K562 (cell line): ENCODE measurements around the gene LRRC4C. TPM values are rescaled to one million over a fixed set of nuclear protein-coding genes. Genes with fewer than 3 reads are reported as not detected.

ENCODE experiments used
- ATAC-seq: fragments of 200-7000 bp; cut with Tn5 transposase; 3 replicates; pipeline ENCODE4 v1.9.1; 2020; ENCODE audit warnings: moderate library complexity
- BruUV-seq: library from RNA; stranded (reverse); fragments of 400-500 nt; replicated peaks from 2 replicates; lab custom pipeline; 2021; lab: Mats Ljungman, UMichigan
- CTCF ChIA-PET: fragments of 300-600 bp; formaldehyde crosslinking; extraction: SDS; loops from one replicate; lab custom pipeline; 2021; ENCODE audit warnings: low intra/inter-chr PET ratio; lab: Yijun Ruan, JAX
- POLR2A ChIA-PET: fragments of 300-600, 350-650 bp; sonication (Branson Sonifier 250); formaldehyde crosslinking; extraction: SDS; loops from one replicate; lab custom pipeline; 2021; ENCODE audit warnings: antibody characterized with exemption, inconsistent platforms; lab: Yijun Ruan, JAX
- DNase-seq, 4 experiments: peaks; one replicate each; pipeline versions ENCODE4 v3.0.0 to v3.0.0-alpha.2; 2011 to 2018; ENCODE audit warnings: low spot score in 3 of 4, mixed read lengths in 3 of 4; ENCODE audit errors: extremely low read depth in 1 of 4
- FAIRE-seq: peaks from 2 replicates; lab custom pipeline; 2011; peaks lifted over from hg19 to GRCh38; lab: Jason Lieb, UNC
- H2AFZ ChIP-seq: 2 replicates; pipeline ENCODE4 v1.6.0; 2011; ENCODE audit warnings: low read depth, low read length, control low read depth, inconsistent platforms
- H3K27ac ChIP-seq: fragments of 200-600 bp; 3 replicates; pipeline ENCODE4 v1.8.0; 2011; ENCODE audit warnings: low read depth, mild to moderate bottlenecking, control low read depth, inconsistent platforms, low read length, moderate library complexity, mixed read lengths; ENCODE audit errors: extremely low read depth
- H3K27me3 ChIP-seq, 2 experiments: fragments of 300-600 bp in 1 of 2; 2 replicates in 1 of 2; 3 replicates in 1 of 2; pipeline versions ENCODE4 v1.6.0 to v1.8.0; 2011; ENCODE audit warnings: inconsistent platforms in 2 of 2, low read length in 2 of 2, mild to moderate bottlenecking in 1 of 2, mixed read lengths in 1 of 2, moderate library complexity in 1 of 2; ENCODE audit not compliant: control insufficient read depth in 2 of 2, insufficient read depth in 2 of 2
- H3K36me3 ChIP-seq: fragments of 300-600 bp; 3 replicates; pipeline ENCODE4 v1.8.0; 2011; ENCODE audit warnings: mild to moderate bottlenecking, low read length, inconsistent platforms; ENCODE audit not compliant: control insufficient read depth, insufficient read depth
- H3K4me1 ChIP-seq, 2 experiments: fragments of 200-600 bp in 1 of 2; replicated peaks in 1 of 2; 2 replicates in 1 of 2; 3 replicates in 1 of 2; pipeline versions ENCODE4 v1.5.1 to v1.8.0; 2011; ENCODE audit warnings: inconsistent platforms in 2 of 2, low read length in 2 of 2, mild to moderate bottlenecking in 1 of 2, mixed read lengths in 1 of 2, moderate library complexity in 1 of 2; ENCODE audit not compliant: control insufficient read depth in 2 of 2, insufficient read depth in 2 of 2
- H3K4me2 ChIP-seq: 2 replicates; pipeline ENCODE4 v1.6.1; 2011; ENCODE audit warnings: low read length, control low read depth, inconsistent platforms, mixed read lengths; ENCODE audit not compliant: insufficient read depth
- H3K4me3 ChIP-seq: fragments of 200-600 bp; sonication (generic), shearing (Covaris generic); 2 replicates; pipeline ENCODE4 v1.5.1; 2016; ENCODE audit warnings: control low read depth, inconsistent platforms
- H3K79me2 ChIP-seq: fragments of 200-600 bp; 3 replicates; pipeline ENCODE4 v1.8.0; 2011; ENCODE audit warnings: low read length, inconsistent platforms; ENCODE audit not compliant: control insufficient read depth, insufficient read depth
- H3K9ac ChIP-seq, 2 experiments: 2 replicates each; pipeline versions ENCODE4 v1.6.0 to v1.6.1; 2011; ENCODE audit warnings: low read depth in 2 of 2, low read length in 2 of 2, control low read depth in 1 of 2, inconsistent platforms in 1 of 2, mild to moderate bottlenecking in 1 of 2, mixed read lengths in 1 of 2; ENCODE audit not compliant: insufficient read depth in 1 of 2
- H3K9me1 ChIP-seq: one replicate; pipeline ENCODE4 v1.6.0; 2011; ENCODE audit warnings: inconsistent platforms, mild to moderate bottlenecking, low read length, moderate library complexity; ENCODE audit not compliant: control insufficient read depth, insufficient read depth
- H3K9me3 ChIP-seq: replicated peaks from 2 replicates; pipeline ENCODE4 v1.5.1; 2011; ENCODE audit warnings: low read depth, low read length, inconsistent platforms; ENCODE audit not compliant: control insufficient read depth, insufficient read depth
- H4K20me1 ChIP-seq: replicated peaks from 2 replicates; pipeline ENCODE4 v1.6.1; 2011; ENCODE audit warnings: low read length, inconsistent platforms, mixed read lengths; ENCODE audit not compliant: control insufficient read depth, insufficient read depth
- ARID3B ChIP-seq: fragments of 250-450 bp; sonication (Bioruptor Pico); IDR thresholded peaks from 2 replicates; pipeline ENCODE4 v1.4.0; 2020; ENCODE audit warnings: borderline replicate concordance
- CAMTA2 ChIP-seq: fragments of 250-450 bp; sonication (Bioruptor Pico); conservative IDR thresholded peaks from 2 replicates; pipeline ENCODE4 v1.5.1; 2022
- FOXJ2 ChIP-seq: fragments of 200-800 bp; sonication (Bioruptor generic); IDR thresholded peaks from 2 replicates; pipeline ENCODE4 v1.6.1; 2016; ENCODE audit warnings: missing genetic modification characterization, missing compliant biosample characterization
- FOXM1 ChIP-seq, 2 experiments: fragments of 450-650 bp in 1 of 2; sonication (generic) in 1 of 2; formaldehyde crosslinking in 1 of 2; IDR thresholded peaks; 2 replicates each; pipeline versions ENCODE4 v1.6.1 to v1.9.0; 2017 to 2022; ENCODE audit warnings: low read depth in 2 of 2, mild to moderate bottlenecking in 2 of 2, missing genetic modification reagents in 1 of 2, moderate library complexity in 1 of 2
- GABPB1 ChIP-seq: sonication (generic); formaldehyde crosslinking; IDR thresholded peaks from 2 replicates; pipeline ENCODE4 v1.8.0; 2022; ENCODE audit warnings: mild to moderate bottlenecking, missing genetic modification reagents
- GTF2A2 ChIP-seq: IDR thresholded peaks from 2 replicates; pipeline ENCODE4 v1.6.1; 2016; ENCODE audit warnings: mild to moderate bottlenecking, missing genetic modification characterization, missing compliant biosample characterization
- MXD1 ChIP-seq: fragments of 250-450 bp; sonication (Bioruptor Pico); IDR thresholded peaks from 2 replicates; pipeline ENCODE4 v1.8.0; 2021; ENCODE audit warnings: borderline replicate concordance, mild to moderate bottlenecking, moderate library complexity; ENCODE audit not compliant: poor library complexity, severe bottlenecking
- POLR2AphosphoS2 ChIP-seq: IDR thresholded peaks from 2 replicates; pipeline ENCODE4 v1.6.1; 2012; ENCODE audit warnings: low read length, improper control_type of control experiment
- STAG1 ChIP-seq: sonication (generic); formaldehyde crosslinking; IDR thresholded peaks from 2 replicates; pipeline ENCODE4 v1.5.0; 2020; ENCODE audit warnings: missing genetic modification reagents, borderline replicate concordance
- TAF1 ChIP-seq: IDR thresholded peaks from 2 replicates; pipeline ENCODE4 v1.6.1; 2011; ENCODE audit warnings: mild to moderate bottlenecking, low read length, moderate library complexity; ENCODE audit not compliant: insufficient read depth, control insufficient read depth, severe bottlenecking; ENCODE audit errors: extremely low read depth
- TSHZ1 ChIP-seq: fragments of 250-450 bp; sonication (Bioruptor Pico); IDR thresholded peaks from 2 replicates; pipeline ENCODE4 v1.4.0; 2020; ENCODE audit warnings: mild to moderate bottlenecking, moderate library complexity
- ZHX1 ChIP-seq: fragments of 150-350 bp; conservative IDR thresholded peaks from 2 replicates; pipeline ENCODE4 v1.6.1; 2014; ENCODE audit warnings: low read length
- WGBS: fragments of 100-300 bp; shearing (Covaris generic); methylation state at CpG from one replicate; pipeline ENCODE4 v1.1.6; 2016; ENCODE audit warnings: low coverage, mixed read lengths; ENCODE audit not compliant: insufficient coverage; ENCODE audit errors: missing lambda C conversion rate; 5-methylcytosine and 5-hydroxymethylcytosine counted together
- in situ Hi-C: fragments of 300-500 bp; cut with MboI; formaldehyde crosslinking; loops from 4 replicates; pipeline ENCODE4 v1.15.0; 2018; ENCODE audit warnings: inconsistent platforms, mixed read lengths
- intact Hi-C: fragments of 100-400 bp; cut with micrococcal nuclease; formaldehyde crosslinking; loops from 2 replicates; pipeline ENCODE4 v1.14.2; 2022
- polyA plus RNA-seq, 8 experiments: library from polyadenylated mRNA; depleted of rRNA in 4 of 8; stranded (reverse) in 5 of 8; unstranded in 3 of 8; fragments of >200 nt; fragmentation: Nextera tagmentation in 2 of 8; fragmentation: Illumina TruSeq in 1 of 8; extraction: Ambion mirVana in 2 of 8; extraction: Trizol in 1 of 8; gene quantifications; 2 replicates each; pipeline versions ENCODE4 v1.2.1 to v1.2.3, GENCODE V29; 2011 to 2014; ENCODE audit warnings: inconsistent platforms in 1 of 8, missing spikeins in 1 of 8
- total RNA-seq, 7 experiments: library from RNA; depleted of rRNA in 6 of 7; stranded (reverse); fragments of >200 nt in 6 of 7; fragmentation: Illumina TruSeq in 2 of 7; extraction: Trizol in 2 of 7; gene quantifications; 2 replicates each; pipeline versions ENCODE4 v1.2.1 to v1.2.3, GENCODE V29; 2011 to 2021; ENCODE audit warnings: low replicate concordance in 1 of 7

Gene LRRC4C
- total and polyA plus RNA-seq, 9 of the 15 experiments (the other 6 are each of a cell fraction or from before 2014, with no cell fraction given), result not detected

GRCh38 chr11:41333357-41333756 is 126.1 kb downstream of the LRRC4C start:
- Histone ChIP-seq H2AFZ (no peak overlapping the region), H3K36me3 (no peaks in the 10 kb centered on the region), H3K27ac (no peak overlapping the region), H3K4me2 (no peak overlapping the region), H3K79me2 (no peaks in the 10 kb centered on the region), H3K9ac (no peak overlapping the region), H3K9me1 (no peaks in the 10 kb centered on the region), H3K4me3 (no peak overlapping the region), H3K4me1 (no peaks in the 10 kb centered on the region), H3K27me3 (no peaks in the 10 kb centered on the region), H4K20me1 (no peaks in the 10 kb centered on the region), H3K9me3 (no peaks in the 10 kb centered on the region)
- ATAC-seq (no peak), FAIRE-seq (no peak), DNase-seq (no peak)
- in situ Hi-C loops, result no loop called here
- WGBS, result 5% methylated on average over 1 of the region's 1 CpG
- no TSS peak for BruUV-seq
- POLR2A ChIA-PET, result no interaction called here
- intact Hi-C loops, result no loop called here
- CTCF ChIA-PET, result no interaction called here
- no peak for TF ChIP-seq TAF1
- TF ChIP-seq FOXM1 (IDR thresholded peaks at IDR 0.05; ENCODE audit: low read depth), result no peak
- no peak for TF ChIP-seq FOXM1 (CRISPR knock-in tag; IDR thresholded peaks at IDR 0.05; ENCODE audit: low read depth)
- TF ChIP-seq POLR2AphosphoS2, result no peak
- TF ChIP-seq FOXJ2, result no peak
- TF ChIP-seq STAG1 (CRISPR knock-in tag), result no peak
- TF ChIP-seq CAMTA2 (CRISPR knock-in tag), result no peak
- no peak for TF ChIP-seq ZHX1
- no peak for TF ChIP-seq TSHZ1 (CRISPR knock-in tag)
- TF ChIP-seq ARID3B (CRISPR knock-in tag), result no peak
- no peak for TF ChIP-seq GTF2A2
- TF ChIP-seq MXD1 (CRISPR knock-in tag), result no peak
- TF ChIP-seq GABPB1 (CRISPR knock-in tag), result no peak
